ENCODE measurements around the gene PPP6R3. TPM values are rescaled to one million over a fixed set of nuclear protein-coding genes. Genes with fewer than 3 reads are reported as not detected.
"Not testable (repeated sequence)": the region's sequence is repeated elsewhere in the genome, so short reads cannot be mapped to it uniquely, and the experiment has no call there.

Gene PPP6R3
- total and polyA plus RNA-seq, 10 of the 15 experiments (the other 5 are each of a cell fraction or from before 2014, with no cell fraction given) = 12.4 to 123 (median 74.1) TPM

GRCh38 chr11:68433541-68433940, 27.0 kb upstream of the PPP6R3 start:
- intact Hi-C loops (cut with micrococcal nuclease; ENCODE audit: unreplicated experiment) (no loop called here), in situ Hi-C loops (cut with MboI) (no loop called here)
- no peak overlapping the region for H2AFZ ChIP-seq (ENCODE audit: control insufficient read depth, low read depth, low read length)
- no peaks in the 10 kb centered on the region for H3K79me2 ChIP-seq (ENCODE audit: control insufficient read depth, insufficient read depth, low read length)
- no peaks in the 10 kb centered on the region for H3K27me3 ChIP-seq (replicated peaks in 1 of 2; ENCODE audit: control insufficient read depth in 2 of 2, insufficient read depth in 2 of 2, low read length in 1 of 2)
- H3K4me2 ChIP-seq (ENCODE audit: control insufficient read depth, insufficient read depth) = no peak overlapping the region
- ChIA-PET SMC1A (ENCODE audit: uncharacterized antibody, unreplicated experiment) (no interaction called here), CTCF (no interaction called here), POLR2A (no interaction called here), RAD21 (ENCODE audit: unreplicated experiment) (no interaction called here)
- no peaks in the 10 kb centered on the region for H3K4me1 ChIP-seq (ENCODE audit: control insufficient read depth, insufficient read depth, low read length)
- H3K4me3 ChIP-seq = no peak overlapping the region
- 87% methylated on average over 31 of the region's 31 CpGs for WGBS (ENCODE audit: insufficient coverage, insufficient replicate concordance, low lambda C conversion rate, missing lambda C conversion rate)
- DNase-seq (ENCODE audit: low read depth, low spot score) = no peak
- no peak overlapping the region for H3K9ac ChIP-seq (ENCODE audit: control insufficient read depth, insufficient read depth, low read length)
- ATAC-seq = no peak
- no peaks in the 10 kb centered on the region for H4K20me1 ChIP-seq (ENCODE audit: control insufficient read depth, insufficient read depth)
- TF ChIP-seq CBX3 (IDR thresholded peaks at IDR 0.05; ENCODE audit: borderline replicate concordance, low read depth) (no peak), GABPA (IDR thresholded peaks at IDR 0.05; ENCODE audit: low read depth) (no peak), JUNB (IDR thresholded peaks at IDR 0.05) (no peak), NBN (IDR thresholded peaks at IDR 0.05) (no peak), SMAD1 (IDR thresholded peaks at IDR 0.05; ENCODE audit: low read depth, partially characterized antibody) (no peak)
- TF ChIP-seq, protein P1, sequence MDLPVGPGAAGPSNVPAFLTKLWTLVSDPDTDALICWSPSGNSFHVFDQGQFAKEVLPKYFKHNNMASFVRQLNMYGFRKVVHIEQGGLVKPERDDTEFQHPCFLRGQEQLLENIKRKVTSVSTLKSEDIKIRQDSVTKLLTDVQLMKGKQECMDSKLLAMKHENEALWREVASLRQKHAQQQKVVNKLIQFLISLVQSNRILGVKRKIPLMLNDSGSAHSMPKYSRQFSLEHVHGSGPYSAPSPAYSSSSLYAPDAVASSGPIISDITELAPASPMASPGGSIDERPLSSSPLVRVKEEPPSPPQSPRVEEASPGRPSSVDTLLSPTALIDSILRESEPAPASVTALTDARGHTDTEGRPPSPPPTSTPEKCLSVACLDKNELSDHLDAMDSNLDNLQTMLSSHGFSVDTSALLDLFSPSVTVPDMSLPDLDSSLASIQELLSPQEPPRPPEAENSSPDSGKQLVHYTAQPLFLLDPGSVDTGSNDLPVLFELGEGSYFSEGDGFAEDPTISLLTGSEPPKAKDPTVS (IDR thresholded peaks at IDR 0.05; ENCODE audit: low read depth, low read length) = no peak
- no peak overlapping the region for H3K27ac ChIP-seq (ENCODE audit: control insufficient read depth, insufficient read depth)
- H3K36me3 ChIP-seq (ENCODE audit: control insufficient read depth in 2 of 2, insufficient read depth in 2 of 2, low read length in 1 of 2) = peaks cover 7 to 16% of the 10 kb centered on the region in 2 experiments
- peaks cover 9% of the 10 kb centered on the region; the same call in 2 of the 3 replicates for H3K9me3 ChIP-seq (replicated peaks; ENCODE audit: control insufficient read depth, insufficient read depth, low read length)
- BruUV-seq (replicated peaks) = no TSS peak
- no peak for FAIRE-seq

DNA sequence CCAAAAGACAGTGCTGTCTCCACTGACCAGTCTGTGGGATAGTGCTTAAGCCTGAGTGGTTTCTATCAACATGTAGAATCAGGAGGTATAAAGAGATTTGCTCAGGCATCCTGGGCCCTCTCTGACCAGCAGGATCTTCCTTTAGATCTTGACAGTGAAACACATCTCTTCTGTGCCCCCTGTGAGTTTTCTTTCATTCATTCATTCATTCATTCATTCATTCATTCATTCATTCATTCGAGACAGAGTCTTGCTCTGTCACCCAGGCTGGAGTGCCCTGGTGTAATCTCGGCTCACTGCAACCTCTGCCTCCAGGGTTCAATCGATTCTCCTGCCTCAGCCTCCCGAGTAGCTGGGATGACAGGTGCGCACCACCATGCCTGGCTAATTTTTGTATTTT, 26.4 kb upstream of the PPP6R3 start:
- H3K9me3 ChIP-seq (replicated peaks; ENCODE audit: control insufficient read depth, insufficient read depth, low read length); DNase-seq (ENCODE audit: low read depth, low spot score); H3K27me3 ChIP-seq (replicated peaks in 1 of 2; ENCODE audit: control insufficient read depth in 2 of 2, insufficient read depth in 2 of 2, low read length in 1 of 2); H3K27ac ChIP-seq (ENCODE audit: control insufficient read depth, insufficient read depth); H3K9ac ChIP-seq (ENCODE audit: control insufficient read depth, insufficient read depth, low read length); intact Hi-C loops (cut with micrococcal nuclease; ENCODE audit: unreplicated experiment); POLR2A ChIA-PET; H3K4me1 ChIP-seq (ENCODE audit: control insufficient read depth, insufficient read depth, low read length); H3K79me2 ChIP-seq (ENCODE audit: control insufficient read depth, insufficient read depth, low read length); H2AFZ ChIP-seq (ENCODE audit: control insufficient read depth, low read depth, low read length); CTCF ChIA-PET; FAIRE-seq; H4K20me1 ChIP-seq (ENCODE audit: control insufficient read depth, insufficient read depth); H3K4me3 ChIP-seq; H3K4me2 ChIP-seq (ENCODE audit: control insufficient read depth, insufficient read depth); RAD21 ChIA-PET (ENCODE audit: unreplicated experiment); BruUV-seq (replicated peaks); SMC1A ChIA-PET (ENCODE audit: uncharacterized antibody, unreplicated experiment); ATAC-seq; in situ Hi-C loops (cut with MboI): not testable (repeated sequence)
- WGBS (ENCODE audit: insufficient coverage, insufficient replicate concordance, low lambda C conversion rate, missing lambda C conversion rate) = 64% methylated on average over 5 of the region's 5 CpGs
- TF ChIP-seq ZNF24 (IDR thresholded peaks at IDR 0.05) = peak; percentile 89
- peaks cover 6 to 16% of the 10 kb centered on the region in 2 experiments for H3K36me3 ChIP-seq (ENCODE audit: control insufficient read depth in 2 of 2, insufficient read depth in 2 of 2, low read length in 1 of 2)
